Fibroblast of lung (primary cell): ENCODE measurements around the gene LRRTM3. TPM values are rescaled to one million over a fixed set of nuclear protein-coding genes. Genes with fewer than 3 reads are reported as not detected.
A peak's percentile ranks its signal among the peaks of the same experiment; 100 is the strongest.

ENCODE experiments used
- DNase-seq, 2 donors: peaks; one replicate each; pipeline versions ENCODE4 v3.0.0 to v3.0.0-alpha.2; 2010; ENCODE audit warnings: low read depth in 2 of 2
- H2AFZ ChIP-seq: 2 replicates; pipeline ENCODE4 v1.5.1; 2012; ENCODE audit warnings: low read length, control low read depth, inconsistent platforms
- H3K27ac ChIP-seq: 2 replicates; pipeline ENCODE4 v1.5.1; 2011; ENCODE audit warnings: low read length, control low read depth; ENCODE audit not compliant: insufficient read depth
- H3K27me3 ChIP-seq: 2 replicates; pipeline ENCODE4 v1.5.1; 2011; ENCODE audit warnings: mild to moderate bottlenecking, low read length; ENCODE audit not compliant: control insufficient read depth, insufficient read depth
- H3K36me3 ChIP-seq: 2 replicates; pipeline ENCODE4 v1.5.1; 2011; ENCODE audit warnings: low read length; ENCODE audit not compliant: control insufficient read depth, insufficient read depth
- H3K4me1 ChIP-seq: 2 replicates; pipeline ENCODE4 v1.5.1; 2011; ENCODE audit warnings: low read length; ENCODE audit not compliant: control insufficient read depth, insufficient read depth; ENCODE audit errors: extremely low read depth
- H3K4me2 ChIP-seq: 2 replicates; pipeline ENCODE4 v1.5.1; 2011; ENCODE audit warnings: low read length, control low read depth; ENCODE audit not compliant: insufficient read depth; ENCODE audit errors: extremely low read depth
- H3K4me3 ChIP-seq, 4 experiments: fragments of 200-600 bp in 1 of 4; sonication (generic) in 1 of 4; replicated peaks in 1 of 4; 2 replicates each; pipeline ENCODE4 v1.5.1; 2011 to 2016; ENCODE audit warnings: low read length in 4 of 4, low read depth in 3 of 4, mild to moderate bottlenecking in 3 of 4, control low read depth in 2 of 4, inconsistent platforms in 1 of 4, mixed read lengths in 1 of 4; ENCODE audit not compliant: insufficient read depth in 1 of 4; ENCODE audit errors: control extremely low read depth in 1 of 4
- H3K79me2 ChIP-seq: 2 replicates; pipeline ENCODE4 v1.5.1; 2012; ENCODE audit warnings: mild to moderate bottlenecking, low read length, inconsistent platforms; ENCODE audit not compliant: control insufficient read depth, insufficient read depth
- H3K9ac ChIP-seq: 2 replicates; pipeline ENCODE4 v1.5.1; 2011; ENCODE audit warnings: mild to moderate bottlenecking, low read length, control low read depth; ENCODE audit not compliant: insufficient read depth
- H3K9me3 ChIP-seq: 2 replicates; pipeline ENCODE4 v1.5.1; 2012; ENCODE audit warnings: low read depth, low read length; ENCODE audit not compliant: control insufficient read depth, insufficient read depth
- H4K20me1 ChIP-seq: 2 replicates; pipeline ENCODE4 v1.5.1; 2011; ENCODE audit warnings: low read length; ENCODE audit not compliant: control insufficient read depth, insufficient read depth; ENCODE audit errors: extremely low read depth
- EZH2 ChIP-seq: IDR thresholded peaks from 2 replicates; pipeline ENCODE4 v1.5.1; 2012; ENCODE audit warnings: low read length, control low read depth, mild to moderate bottlenecking; ENCODE audit errors: missing control alignments
- polyA minus RNA-seq: library from RNA; depleted of rRNA, polyadenylated mRNA; stranded (reverse); fragments of >200 nt; gene quantifications from 2 replicates; pipeline ENCODE4 v1.2.3, GENCODE V29; 2011; ENCODE audit warnings: low replicate concordance
- polyA plus RNA-seq, 2 donors: library from polyadenylated mRNA; depleted of rRNA in 1 of 2; stranded (reverse) in 1 of 2; unstranded in 1 of 2; fragments of >200 nt; gene quantifications; 2 replicates each; pipeline ENCODE4 v1.2.1, GENCODE V29; 2011 to 2012; ENCODE audit warnings: missing spikeins in 1 of 2
- total RNA-seq: library from RNA; depleted of rRNA; stranded (reverse); fragments of >200 nt; gene quantifications from 2 replicates; pipeline ENCODE4 v1.2.1, GENCODE V29; 2014
- TF ChIP-seq, protein P1 (sequence below), 2 donors: IDR thresholded peaks in 1 of 2; conservative IDR thresholded peaks in 1 of 2; 1 replicate in 1 of 2; 2 replicates in 1 of 2; pipeline ENCODE4 v1.5.1; 2011 to 2012; ENCODE audit warnings: low read length in 2 of 2, control low read depth in 1 of 2, inconsistent platforms in 1 of 2, low read depth in 1 of 2, mild to moderate bottlenecking in 1 of 2

Gene LRRTM3
- not detected in 2 replicates for total RNA-seq
- not detected in 2 replicates for polyA plus RNA-seq
- polyA plus RNA-seq (2012): not detected in 2 replicates
- not detected in 2 replicates for polyA minus RNA-seq

DNA sequence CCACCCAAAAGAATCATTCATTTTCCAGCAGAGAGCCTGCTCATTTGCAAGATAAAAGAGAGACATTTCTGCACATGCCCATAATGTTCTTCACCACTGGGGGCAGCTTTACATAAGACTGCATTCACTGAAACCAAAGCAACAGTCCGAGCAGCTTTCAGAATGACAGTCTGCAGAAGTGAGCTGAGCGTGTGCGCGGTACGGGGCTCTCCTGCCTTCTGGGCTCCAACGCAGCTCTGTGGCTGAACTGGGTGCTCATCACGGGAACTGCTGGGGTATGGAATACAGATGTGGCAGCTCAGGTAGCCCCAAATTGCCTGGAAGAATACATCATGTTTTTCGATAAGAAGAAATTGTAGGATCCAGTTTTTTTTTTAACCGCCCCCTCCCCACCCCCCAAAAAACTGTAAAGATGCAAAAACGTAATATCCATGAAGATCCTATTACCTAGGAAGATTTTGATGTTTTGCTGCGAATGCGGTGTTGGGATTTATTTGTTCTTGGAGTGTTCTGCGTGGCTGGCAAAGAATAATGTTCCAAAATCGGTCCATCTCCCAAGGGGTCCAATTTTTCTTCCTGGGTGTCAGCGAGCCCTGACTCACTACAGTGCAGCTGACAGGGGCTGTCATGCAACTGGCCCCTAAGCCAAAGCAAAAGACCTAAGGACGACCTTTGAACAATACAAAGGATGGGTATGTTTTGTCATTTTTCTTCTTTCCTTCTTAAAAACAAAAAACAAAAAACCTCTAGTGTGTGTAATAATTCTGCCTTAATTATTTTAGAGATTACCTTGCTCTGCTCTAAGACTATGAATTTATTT is at the start of gene LRRTM3:
TSS of gene LRRTM3 (plus strand) at position 141 of the 820 bp plus-strand sequence.
- no peak for TF ChIP-seq EZH2
- TF ChIP-seq, protein P1, sequence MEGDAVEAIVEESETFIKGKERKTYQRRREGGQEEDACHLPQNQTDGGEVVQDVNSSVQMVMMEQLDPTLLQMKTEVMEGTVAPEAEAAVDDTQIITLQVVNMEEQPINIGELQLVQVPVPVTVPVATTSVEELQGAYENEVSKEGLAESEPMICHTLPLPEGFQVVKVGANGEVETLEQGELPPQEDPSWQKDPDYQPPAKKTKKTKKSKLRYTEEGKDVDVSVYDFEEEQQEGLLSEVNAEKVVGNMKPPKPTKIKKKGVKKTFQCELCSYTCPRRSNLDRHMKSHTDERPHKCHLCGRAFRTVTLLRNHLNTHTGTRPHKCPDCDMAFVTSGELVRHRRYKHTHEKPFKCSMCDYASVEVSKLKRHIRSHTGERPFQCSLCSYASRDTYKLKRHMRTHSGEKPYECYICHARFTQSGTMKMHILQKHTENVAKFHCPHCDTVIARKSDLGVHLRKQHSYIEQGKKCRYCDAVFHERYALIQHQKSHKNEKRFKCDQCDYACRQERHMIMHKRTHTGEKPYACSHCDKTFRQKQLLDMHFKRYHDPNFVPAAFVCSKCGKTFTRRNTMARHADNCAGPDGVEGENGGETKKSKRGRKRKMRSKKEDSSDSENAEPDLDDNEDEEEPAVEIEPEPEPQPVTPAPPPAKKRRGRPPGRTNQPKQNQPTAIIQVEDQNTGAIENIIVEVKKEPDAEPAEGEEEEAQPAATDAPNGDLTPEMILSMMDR (conservative IDR thresholded peaks at IDR 0.05 in 1 of 2, IDR thresholded peaks at IDR 0.05 in 1 of 2; ENCODE audit: low read depth in 1 of 2, low read length in 2 of 2): peak; percentile 74 to 90
- Histone ChIP-seq H2AFZ (no peak within 1 kb of the TSS), H3K9ac (no peak within 1 kb of the TSS), H3K4me2 (peak within 1 kb of the TSS; percentile 32), H3K9me3 (no peaks in the 10 kb centered on the region), H4K20me1 (no peaks in the 10 kb centered on the region), H3K27ac (no peak within 1 kb of the TSS), H3K27me3 (peaks cover 5% of the 10 kb centered on the region), H3K79me2 (no peaks in the 10 kb centered on the region), H3K4me3 (peak within 1 kb of the TSS in 1 of 4 experiments; percentile 37), H3K4me1 (no peaks in the 10 kb centered on the region), H3K36me3 (no peaks in the 10 kb centered on the region)
- DNase-seq: peak; percentile 74 to 87

DNA sequence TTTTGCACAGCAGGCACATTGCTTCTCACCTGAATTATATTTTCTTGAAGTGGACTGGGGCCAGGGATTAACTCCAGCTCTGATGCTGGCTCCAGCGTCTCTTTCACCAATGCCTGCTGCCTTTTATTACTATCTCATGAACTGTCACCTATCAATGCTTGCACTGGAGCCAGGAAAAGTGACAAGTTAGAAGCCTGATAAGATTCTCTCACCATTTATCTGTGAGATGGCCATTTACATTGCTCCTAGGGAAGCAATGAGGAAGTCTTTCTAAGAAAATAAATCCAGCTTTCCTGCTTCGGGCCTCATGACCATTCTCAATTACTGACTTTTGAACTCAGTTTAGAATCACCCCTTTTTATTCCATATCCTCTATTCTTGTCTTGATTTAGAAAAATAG is 48.5 kb upstream of the LRRTM3 start:
- Histone ChIP-seq H3K9me3 (no peaks in the 10 kb centered on the region), H3K27ac (no peak overlapping the region)

DNA sequence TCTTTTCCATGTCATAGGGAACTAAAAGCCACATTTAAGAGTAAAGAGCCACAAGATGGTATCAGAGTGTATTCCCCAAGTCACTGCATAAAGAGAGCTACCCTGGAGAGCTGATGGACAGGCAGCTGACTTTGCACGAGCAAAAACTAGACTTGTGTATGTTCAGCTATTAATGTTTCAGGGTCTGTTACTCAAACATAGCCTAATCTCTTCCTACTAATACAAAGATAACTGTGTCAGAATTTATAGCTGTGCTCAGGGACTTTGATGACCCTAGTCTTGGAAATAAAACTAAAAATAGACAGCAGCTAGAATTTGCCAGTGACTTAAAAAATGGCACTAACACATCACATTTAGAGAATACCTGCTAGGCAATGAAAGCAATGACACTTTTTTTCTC is 45.5 kb upstream of the LRRTM3 start:
- H3K9ac ChIP-seq: no peak overlapping the region

More for the DNA sequence above, 48.5 kb upstream of the LRRTM3 start:
- H2AFZ ChIP-seq: no peak overlapping the region
- H4K20me1 ChIP-seq: no peaks in the 10 kb centered on the region
- H3K4me3 ChIP-seq: no peak overlapping the region
- no peaks in the 10 kb centered on the region for H3K36me3 ChIP-seq
- no peak for DNase-seq
- H3K4me2 ChIP-seq: no peak overlapping the region
- no peaks in the 10 kb centered on the region for H3K27me3 ChIP-seq
- no peak overlapping the region for H3K9ac ChIP-seq
- H3K4me1 ChIP-seq: no peaks in the 10 kb centered on the region
- TF ChIP-seq, protein P1 (conservative IDR thresholded peaks at IDR 0.05 in 1 of 2, IDR thresholded peaks at IDR 0.05 in 1 of 2; ENCODE audit: low read depth in 1 of 2, low read length in 2 of 2): no peak
- H3K79me2 ChIP-seq: no peaks in the 10 kb centered on the region

More for the DNA sequence above, 45.5 kb upstream of the LRRTM3 start:
- Histone ChIP-seq H3K4me1 (no peaks in the 10 kb centered on the region), H3K27me3 (no peaks in the 10 kb centered on the region), H3K4me2 (no peak overlapping the region), H2AFZ (no peak overlapping the region), H4K20me1 (no peaks in the 10 kb centered on the region), H3K79me2 (no peaks in the 10 kb centered on the region), H3K4me3 (no peak overlapping the region), H3K27ac (no peak overlapping the region), H3K36me3 (no peaks in the 10 kb centered on the region), H3K9me3 (no peaks in the 10 kb centered on the region)
- no peak for TF ChIP-seq EZH2
- TF ChIP-seq, protein P1 (conservative IDR thresholded peaks at IDR 0.05 in 1 of 2, IDR thresholded peaks at IDR 0.05 in 1 of 2; ENCODE audit: low read depth in 1 of 2, low read length in 2 of 2): no peak
- no peak for DNase-seq
